ENCODE results near the gene AQR.
"Not testable (repeated sequence)": the region's sequence is repeated elsewhere in the genome, so short reads cannot be mapped to it uniquely, and the experiment has no call there.

Gene AQR

DNA sequence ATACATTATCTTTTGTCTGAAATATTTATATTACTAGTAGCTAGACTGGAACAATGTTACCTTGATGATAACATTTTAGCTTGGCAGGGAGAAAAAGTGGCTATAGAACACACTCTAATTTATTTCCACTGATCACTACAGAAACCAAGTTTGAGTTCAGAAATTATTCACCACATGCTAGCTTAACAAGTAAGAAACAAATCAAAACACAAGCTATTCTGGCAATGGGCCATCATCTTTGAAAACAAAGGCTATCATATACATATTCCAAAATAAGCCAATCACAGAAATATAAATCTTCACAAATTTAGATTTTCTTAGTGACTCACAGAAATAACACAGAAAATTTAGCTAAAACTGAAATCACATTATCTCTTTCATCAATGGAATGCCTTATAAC lies 17.1 kb downstream of the AQR start:
- DNase-seq: no peak

GRCh38 chr15:34951993-34952392 lies 17.5 kb downstream of the AQR start:
- DNase-seq: no peak

- no peak for DNase-seq
These were observed 24.6 kb downstream of the AQR start for GRCh38 chr15:34944936-34945335.

GRCh38 chr15:34943711-34944110 lies 25.8 kb downstream of the AQR start:
- DNase-seq: no peak

DNA sequence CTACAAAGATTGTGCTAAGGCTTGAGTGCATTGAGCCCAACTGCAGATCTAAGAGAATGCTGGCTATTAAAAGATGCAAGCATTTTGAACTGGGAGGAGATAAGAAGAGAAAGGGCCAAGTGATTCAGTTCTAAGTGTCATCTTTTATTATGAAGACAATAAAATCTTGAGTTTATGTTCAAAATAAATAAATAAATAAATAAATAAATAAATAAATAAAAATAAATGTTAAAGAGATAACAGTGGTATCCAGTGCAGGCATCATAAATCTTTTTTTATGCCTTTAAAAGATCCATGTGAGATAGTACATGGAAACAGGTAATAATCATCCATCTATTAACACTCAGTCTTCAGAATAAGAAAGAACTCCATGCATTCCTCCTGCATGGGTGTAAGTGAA lies 26.3 kb downstream of the AQR start:
- DNase-seq: not testable (repeated sequence)

GRCh38 chr15:34942363-34942762 lies 27.2 kb downstream of the AQR start:
- DNase-seq: no peak

DNA sequence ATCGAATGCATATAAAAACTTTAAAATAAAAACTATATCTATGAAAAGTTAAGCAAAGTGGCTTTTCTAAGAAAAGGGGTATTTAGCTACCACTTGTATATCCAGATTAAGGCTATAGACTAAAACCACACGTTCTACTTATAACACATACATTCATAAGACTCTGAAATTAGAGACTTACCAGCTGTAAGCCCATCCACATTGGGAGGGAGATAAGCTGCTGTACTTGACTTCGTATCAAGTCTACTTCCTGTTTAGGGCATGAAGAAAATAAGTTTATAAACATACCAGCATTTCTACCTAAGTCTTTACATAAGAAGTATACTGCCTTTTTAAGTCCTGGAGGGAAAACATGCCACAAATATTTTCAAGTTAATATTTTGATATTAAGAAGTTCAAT lies 27.7 kb downstream of the AQR start:
- no peak for DNase-seq

DNA sequence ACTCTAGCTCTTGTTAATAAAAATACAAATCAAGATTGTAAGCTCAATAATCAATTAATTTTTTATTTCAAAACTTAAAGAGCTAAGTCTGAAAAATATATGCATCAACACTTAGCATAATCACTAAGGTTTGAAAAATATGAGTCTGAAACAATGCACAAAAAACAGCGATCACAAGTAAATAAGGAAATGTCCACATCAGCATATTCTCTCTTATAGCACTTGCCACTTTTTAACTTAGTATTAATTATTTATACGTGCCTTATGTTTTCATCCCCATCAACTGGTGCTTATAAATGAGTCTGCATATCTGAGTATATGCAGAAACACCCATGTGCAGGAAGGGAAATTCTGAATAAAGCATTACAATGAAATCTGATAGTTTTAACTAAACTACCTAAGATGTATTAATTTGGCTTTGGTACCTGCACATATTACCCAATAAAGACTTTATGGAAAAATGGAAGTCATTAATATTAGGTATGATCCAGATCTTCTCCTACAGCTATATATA lies 28.3 kb downstream of the AQR start:
- DNase-seq: no peak

DNA sequence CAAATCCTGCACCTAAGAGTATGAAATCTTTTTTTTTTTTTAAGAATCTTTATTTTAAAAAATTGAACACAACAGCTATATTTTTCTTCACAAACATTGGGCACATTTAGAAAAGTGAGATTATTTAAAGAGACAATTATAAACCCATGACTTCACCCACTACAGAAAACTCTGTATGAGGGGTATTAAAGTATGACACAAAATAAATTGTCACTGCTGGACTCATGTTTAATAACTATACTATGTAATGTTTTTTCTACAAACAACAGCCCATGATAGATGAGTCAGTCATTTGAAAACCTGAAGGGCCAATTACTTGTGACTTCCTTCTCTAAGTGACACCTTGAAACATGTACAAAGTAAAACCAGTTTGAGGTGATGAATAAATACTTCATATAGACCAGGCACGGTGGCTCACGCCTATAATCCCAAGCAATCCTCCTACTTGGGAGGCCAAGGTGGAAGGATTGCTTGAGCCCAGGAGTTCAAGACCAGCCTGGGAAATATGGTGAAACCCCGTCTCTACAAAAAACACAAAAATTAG lies 36.0 kb downstream of the AQR start:
- DNase-seq: no peak

- not testable (repeated sequence) for DNase-seq
These were observed 41.2 kb downstream of the AQR start for GRCh38 chr15:34928349-34928748.

- no peak for DNase-seq
These were observed 41.8 kb downstream of the AQR start for GRCh38 chr15:34927726-34928125.

- DNase-seq: no peak
These were observed 55.2 kb downstream of the AQR start for GRCh38 chr15:34914317-34914716.

DNA sequence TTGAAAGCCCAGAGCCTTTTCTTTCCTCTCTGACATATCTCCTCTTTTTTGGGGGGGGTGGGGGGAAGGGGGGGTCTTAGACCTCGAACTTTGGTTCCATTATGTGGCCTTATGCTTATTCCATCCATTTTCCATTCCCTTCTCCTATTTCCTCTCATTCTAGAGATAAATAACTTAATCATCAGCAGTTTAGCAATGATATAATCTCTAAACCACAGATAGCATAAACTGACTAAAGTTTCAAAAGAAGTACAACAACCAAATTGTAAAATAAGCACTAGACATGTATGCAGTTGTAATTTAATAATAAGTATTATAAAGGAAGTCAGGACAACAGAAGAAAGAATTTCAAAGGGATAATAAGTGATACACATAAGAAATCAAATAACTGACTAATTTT lies 64.5 kb downstream of the AQR start:
- no peak for DNase-seq

- no peak for DNase-seq
These were observed 65.0 kb downstream of the AQR start for GRCh38 chr15:34904527-34904926.

DNA sequence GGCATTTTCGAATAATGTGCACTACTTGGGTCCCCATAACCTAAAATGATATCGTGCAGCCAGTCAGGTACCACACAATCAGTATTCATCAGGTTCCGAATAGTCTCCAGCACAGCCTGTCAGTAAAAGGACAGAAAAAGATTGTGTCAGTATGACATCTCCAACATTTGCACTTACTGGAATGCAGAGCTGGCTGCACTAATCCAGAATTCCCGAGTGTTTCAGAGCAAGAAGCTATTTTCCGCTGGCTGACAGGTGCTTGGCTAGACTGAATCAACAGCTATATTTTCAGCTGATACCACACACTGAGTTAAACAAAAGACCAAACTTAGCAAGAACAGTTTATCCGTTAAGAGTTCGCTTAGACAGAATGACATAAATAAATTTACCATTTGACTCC lies 68.8 kb downstream of the AQR start:
- DNase-seq: no peak

DNA sequence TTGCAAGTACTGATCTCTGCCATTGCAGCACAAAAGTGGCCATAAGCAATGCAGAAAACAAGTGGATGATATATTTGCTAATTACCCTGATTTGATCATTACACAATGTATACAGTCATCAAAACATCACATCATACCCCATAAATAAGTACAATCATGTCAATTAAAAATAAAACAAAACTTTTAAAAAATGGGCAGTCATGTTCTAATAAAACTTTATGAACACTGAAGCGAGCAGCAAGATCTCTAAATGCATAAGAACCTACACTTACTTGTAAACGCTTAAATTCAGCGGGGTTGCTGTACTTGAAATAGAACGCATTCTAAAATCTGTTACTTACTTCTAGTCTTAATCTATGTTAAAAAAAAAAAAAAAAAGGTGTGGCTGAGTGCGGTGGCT lies 73.4 kb downstream of the AQR start:
- no peak for DNase-seq

DNA sequence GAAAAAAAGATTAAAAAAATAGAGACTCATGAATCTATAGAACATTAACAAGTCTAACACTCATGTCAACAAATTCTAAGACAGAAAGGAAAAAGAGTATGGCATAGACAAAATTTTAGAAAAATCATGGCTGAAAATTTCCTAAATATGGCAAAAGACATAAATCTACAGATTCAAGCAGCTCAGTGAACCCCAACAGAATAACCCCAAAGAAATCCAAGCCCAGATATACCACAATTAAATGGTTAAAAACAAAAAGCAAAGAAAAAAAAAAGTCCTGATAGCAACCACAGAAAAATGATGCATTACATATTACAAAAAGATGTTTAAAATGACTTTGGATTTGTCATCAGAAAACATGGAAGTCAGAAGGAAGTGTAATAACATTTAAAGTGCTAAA lies 75.6 kb downstream of the AQR start:
- DNase-seq: no peak

DNA sequence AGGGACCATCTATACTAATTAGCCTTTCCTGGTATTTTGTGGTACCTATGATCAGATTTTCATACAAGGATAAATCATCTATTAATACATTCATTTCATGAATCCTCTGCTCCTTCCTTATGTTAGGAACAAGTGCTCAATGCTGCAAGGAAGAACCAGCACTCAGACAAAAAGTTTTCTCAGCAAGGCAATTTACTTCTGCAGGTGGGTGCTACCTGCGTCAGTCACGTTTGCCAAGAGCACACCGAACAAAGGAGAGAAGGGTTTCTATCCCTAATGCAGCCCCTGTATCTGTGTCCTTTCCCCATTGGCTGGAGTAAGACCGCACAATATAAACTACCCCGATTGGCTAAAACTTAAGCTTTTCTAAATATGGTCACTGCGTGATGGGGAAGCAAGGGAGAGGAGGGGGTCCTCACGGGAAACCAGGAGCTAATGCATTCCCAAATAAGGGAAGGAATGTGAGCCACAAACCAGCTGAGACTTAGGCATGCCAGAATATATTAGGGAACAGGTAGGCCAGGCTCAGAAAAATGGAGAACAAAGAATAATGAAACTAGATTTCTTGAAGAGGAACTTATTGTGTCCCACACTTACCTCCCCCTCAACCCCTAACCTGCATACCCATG lies 76.5 kb downstream of the AQR start:
- DNase-seq: no peak

DNA sequence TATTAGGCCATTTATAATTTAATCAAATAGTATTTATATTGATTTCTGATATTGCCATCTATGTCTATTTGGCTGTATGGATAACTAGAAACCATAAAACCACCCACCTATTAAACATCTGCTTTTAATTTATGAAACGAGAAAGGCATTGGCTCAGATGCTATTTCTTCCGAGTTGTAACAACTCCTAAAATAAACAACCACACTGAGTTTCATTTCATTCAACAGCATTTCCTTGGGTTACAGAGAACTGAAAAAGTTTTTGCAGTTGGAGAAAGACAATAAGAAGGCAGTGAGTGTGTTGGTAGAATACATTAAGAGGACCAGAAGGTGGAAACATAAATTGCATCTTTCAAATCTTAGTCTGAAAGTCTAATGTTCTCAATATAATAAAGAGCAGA lies 79.1 kb downstream of the AQR start:
- DNase-seq: no peak

DNA sequence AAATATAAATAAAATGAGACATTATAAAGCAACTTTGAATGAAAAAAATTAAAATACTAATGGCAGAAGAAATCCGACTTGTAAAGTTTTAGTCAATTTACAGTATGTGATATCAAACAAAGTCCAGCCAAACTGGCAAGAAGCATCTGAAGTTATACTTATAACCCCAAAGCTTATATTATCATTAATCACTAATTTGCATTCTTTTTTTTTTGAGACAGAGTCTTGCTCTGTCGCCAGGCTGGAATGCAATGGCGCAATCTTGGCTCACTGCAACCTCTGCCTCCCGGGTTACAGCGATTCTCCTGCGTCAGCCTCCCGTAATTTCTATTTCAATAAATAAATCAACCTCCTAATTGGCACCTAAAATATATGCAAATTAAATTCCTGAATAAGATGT lies 80.1 kb downstream of the AQR start:
- DNase-seq: no peak

DNA sequence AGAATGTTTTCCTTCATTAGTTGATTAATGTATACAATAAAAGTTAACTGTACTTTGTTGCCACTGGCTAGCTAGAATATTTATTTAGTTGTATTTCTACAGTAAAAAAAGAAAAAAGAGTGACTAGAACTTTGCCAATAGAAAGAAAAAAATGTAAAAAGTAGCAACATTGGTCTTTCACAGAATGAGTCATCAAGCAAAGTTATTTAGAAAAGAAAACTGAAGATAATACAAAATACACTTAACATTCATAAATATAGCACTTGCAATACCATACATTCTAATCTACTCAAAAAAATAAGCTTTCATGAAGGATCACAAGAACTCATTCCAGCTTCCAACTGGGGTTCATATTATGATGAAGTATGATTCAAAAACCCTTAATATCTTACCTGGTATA lies 83.4 kb downstream of the AQR start:
- no peak for DNase-seq

DNA sequence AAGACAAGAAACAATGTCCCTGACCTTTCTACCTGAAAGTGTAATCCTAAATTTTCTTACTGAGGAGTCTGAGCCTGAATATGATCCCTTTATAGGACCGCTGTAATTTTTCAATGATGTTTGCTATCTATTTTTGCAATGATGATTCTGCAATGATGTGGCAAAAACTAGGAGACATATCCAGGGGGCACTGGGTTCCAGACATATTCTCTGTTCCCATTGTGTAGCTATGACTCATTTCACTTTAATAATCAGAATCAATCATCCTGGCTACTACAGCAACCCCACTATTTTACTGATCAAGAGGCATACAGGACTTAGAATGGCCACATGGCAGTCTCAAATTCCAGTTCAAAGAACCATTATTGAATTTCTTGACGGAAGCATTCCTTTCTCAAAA lies 85.9 kb downstream of the AQR start:
- DNase-seq: no peak

GRCh38 chr15:34883042-34883441 lies 86.5 kb downstream of the AQR start:
- no peak for DNase-seq

DNA sequence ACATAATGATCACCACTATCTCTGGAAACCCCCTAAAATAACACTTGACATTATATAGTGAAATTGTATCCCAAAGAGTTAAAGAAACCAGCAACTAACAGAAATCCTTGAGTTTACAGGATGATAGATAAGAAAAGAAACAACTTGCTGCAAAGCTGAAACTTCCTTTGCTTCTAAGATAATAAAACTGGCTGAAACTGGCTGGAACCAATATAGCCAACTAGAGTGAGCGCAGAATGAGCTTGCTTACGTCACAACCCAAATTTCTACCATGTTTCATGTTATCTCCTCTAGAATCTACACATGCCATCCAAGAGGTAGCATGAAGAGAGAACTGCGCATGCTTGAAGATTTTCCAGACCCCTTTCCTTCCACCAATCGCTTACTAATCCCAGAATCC lies 90.4 kb downstream of the AQR start:
- no peak for DNase-seq

DNA sequence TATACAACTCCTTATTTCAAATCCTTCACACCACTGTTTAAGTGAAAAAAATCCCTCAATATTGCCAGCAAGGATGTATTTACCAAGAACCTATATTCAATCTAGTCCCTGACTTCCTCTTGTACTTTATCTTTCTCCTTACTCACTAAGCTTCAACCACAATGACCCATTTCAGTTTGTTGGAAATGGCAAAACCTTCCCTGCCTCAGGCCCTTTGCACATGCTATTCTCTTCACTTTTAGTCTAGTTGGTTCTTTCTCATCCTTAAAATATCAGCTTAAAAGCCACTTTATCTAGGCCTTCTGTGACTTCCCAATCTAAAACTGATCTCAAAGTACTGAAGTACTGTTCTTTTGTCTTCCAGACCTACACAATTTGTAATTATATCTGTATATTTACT lies 92.9 kb downstream of the AQR start:
- no peak for DNase-seq

Measured in CD4-positive, alpha-beta T cell treated with Interferon alpha-2 for 1 hour (primary cell).